ENCODE measurements around the gene HS2ST1. TPM values are rescaled to one million over a fixed set of nuclear protein-coding genes. Genes with fewer than 3 reads are reported as not detected.
"Not testable (repeated sequence)": the region's sequence is repeated elsewhere in the genome, so short reads cannot be mapped to it uniquely, and the experiment has no call there.

HS2ST1 gene
- total RNA-seq, 6 donors from 2014 or later: 8.4 to 20.3 (median 13.9) TPM

DNA sequence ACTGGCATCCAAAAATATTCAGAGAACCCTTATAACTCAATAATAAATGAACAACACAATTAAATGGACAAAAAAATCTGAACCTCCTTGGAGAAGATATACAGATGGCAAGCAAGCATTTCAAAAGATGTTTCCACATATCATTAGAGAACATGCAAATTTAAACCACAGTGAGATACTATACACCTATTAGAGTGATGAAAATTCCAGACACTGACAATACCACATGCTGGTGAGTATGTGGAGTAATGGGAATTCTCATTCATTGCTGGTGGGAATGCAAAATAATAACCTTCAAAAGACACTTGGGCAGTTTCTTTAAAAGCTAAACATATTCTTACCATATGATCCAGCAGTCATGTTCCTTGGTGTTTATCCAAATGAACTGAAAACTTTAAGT lies 46.1 kb downstream of the HS2ST1 start:
- no peaks in the 10 kb centered on the region for H3K9me3 ChIP-seq
- DNase-seq (no peak), ATAC-seq (ENCODE audit: low FRiP score in 2 of 2) (no peak)
- no peak for TF ChIP-seq POLR2AphosphoS5 (IDR thresholded peaks at IDR 0.05)
- TF ChIP-seq, protein P1, sequence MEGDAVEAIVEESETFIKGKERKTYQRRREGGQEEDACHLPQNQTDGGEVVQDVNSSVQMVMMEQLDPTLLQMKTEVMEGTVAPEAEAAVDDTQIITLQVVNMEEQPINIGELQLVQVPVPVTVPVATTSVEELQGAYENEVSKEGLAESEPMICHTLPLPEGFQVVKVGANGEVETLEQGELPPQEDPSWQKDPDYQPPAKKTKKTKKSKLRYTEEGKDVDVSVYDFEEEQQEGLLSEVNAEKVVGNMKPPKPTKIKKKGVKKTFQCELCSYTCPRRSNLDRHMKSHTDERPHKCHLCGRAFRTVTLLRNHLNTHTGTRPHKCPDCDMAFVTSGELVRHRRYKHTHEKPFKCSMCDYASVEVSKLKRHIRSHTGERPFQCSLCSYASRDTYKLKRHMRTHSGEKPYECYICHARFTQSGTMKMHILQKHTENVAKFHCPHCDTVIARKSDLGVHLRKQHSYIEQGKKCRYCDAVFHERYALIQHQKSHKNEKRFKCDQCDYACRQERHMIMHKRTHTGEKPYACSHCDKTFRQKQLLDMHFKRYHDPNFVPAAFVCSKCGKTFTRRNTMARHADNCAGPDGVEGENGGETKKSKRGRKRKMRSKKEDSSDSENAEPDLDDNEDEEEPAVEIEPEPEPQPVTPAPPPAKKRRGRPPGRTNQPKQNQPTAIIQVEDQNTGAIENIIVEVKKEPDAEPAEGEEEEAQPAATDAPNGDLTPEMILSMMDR (IDR thresholded peaks at IDR 0.05): no peak
- no peak for TF ChIP-seq POLR2A (IDR thresholded peaks at IDR 0.05)
- TF ChIP-seq EP300 (IDR thresholded peaks at IDR 0.05): no peak
- no peaks in the 10 kb centered on the region for H3K4me1 ChIP-seq
- no peaks in the 10 kb centered on the region for H3K27me3 ChIP-seq
- no peak overlapping the region for H3K27ac ChIP-seq
- no peak overlapping the region for H3K4me3 ChIP-seq
- H3K36me3 ChIP-seq: no peaks in the 10 kb centered on the region

DNA sequence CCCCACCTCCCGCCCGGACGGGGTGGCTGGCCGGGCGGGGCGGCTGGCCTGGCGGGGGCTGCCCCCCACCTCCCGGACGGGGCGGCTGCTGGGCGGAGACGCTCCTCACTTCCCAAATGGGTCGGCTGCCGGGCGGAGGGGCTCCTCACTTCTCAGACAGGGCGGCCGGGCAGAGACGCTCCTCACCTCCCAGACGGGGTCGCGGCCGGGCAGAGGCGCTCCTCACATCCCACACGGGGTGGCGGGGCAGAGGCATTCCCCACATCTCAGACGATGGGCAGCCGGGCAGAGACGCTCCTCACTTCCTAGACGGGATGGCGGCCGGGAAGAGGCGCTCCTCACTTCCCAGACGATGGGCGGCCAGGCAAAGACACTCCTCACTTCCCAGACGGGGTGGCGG lies 49.4 kb downstream of the HS2ST1 start:
- H3K9me3 ChIP-seq; H3K27me3 ChIP-seq; H3K4me1 ChIP-seq; ATAC-seq (ENCODE audit: low FRiP score in 2 of 2); H3K36me3 ChIP-seq; H3K27ac ChIP-seq; H3K4me3 ChIP-seq: not testable (repeated sequence)
- WGBS, 2 donors: 93 to 100% methylated on average over 3 to 20 of the region's 36 CpGs
- DNase-seq: peak in 1 of 2 donors; percentile 67

DNA sequence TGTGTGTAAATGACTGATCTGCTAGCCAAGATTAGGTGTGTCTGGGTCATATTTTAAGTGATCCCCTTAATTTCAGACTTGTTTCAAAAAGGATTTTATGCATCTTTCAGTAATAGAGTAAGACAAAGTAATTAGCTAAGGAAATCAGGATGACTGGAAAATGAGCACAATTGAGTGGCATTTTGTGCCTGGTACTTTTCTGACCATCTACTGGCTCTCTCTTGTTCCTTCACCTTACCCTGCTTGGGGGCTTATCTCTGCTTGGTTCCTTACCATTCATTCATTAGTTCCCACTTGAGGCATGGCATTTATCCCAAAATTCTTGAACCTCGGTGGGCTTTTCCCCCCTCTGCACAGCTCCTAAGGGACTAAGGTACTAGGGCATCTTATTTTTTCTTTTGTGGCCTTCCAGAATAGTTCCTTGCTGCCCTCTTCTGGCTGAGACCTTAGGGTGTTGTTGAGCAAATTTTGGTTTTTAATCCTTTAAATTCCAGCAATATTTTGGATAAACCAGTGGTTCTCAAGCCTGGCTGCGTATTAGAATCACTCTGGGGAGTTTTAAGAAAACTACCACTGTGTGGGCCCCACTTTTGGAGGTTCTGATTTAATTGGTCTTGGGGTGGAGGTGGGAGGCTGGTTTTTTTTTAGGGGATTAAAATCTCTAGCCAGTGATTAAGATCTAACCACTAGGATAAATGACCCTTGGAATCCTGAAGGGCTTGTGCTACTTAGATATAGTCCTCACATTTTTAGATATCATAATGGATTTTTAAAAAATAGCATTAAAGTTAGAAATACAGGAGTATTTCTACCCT lies 50.8 kb downstream of the HS2ST1 start:
- WGBS, 2 donors: 38 to 46% methylated on average over 2 of the region's 2 CpGs
- DNase-seq (no peak), ATAC-seq (ENCODE audit: low FRiP score in 2 of 2) (peak in 1 of 2 donors; percentile 63)
- no peaks in the 10 kb centered on the region for H3K27me3 ChIP-seq
- no peaks in the 10 kb centered on the region for H3K36me3 ChIP-seq
- H3K9me3 ChIP-seq: no peaks in the 10 kb centered on the region
- H3K4me3 ChIP-seq: no peak overlapping the region
- TF ChIP-seq, protein P1 (IDR thresholded peaks at IDR 0.05): peak in 5 of 6 experiments; percentile 18 to 49 (median 34)
- no peak for TF ChIP-seq POLR2AphosphoS5 (IDR thresholded peaks at IDR 0.05)
- H3K4me1 ChIP-seq: no peaks in the 10 kb centered on the region
- H3K27ac ChIP-seq: no peak overlapping the region

DNA sequence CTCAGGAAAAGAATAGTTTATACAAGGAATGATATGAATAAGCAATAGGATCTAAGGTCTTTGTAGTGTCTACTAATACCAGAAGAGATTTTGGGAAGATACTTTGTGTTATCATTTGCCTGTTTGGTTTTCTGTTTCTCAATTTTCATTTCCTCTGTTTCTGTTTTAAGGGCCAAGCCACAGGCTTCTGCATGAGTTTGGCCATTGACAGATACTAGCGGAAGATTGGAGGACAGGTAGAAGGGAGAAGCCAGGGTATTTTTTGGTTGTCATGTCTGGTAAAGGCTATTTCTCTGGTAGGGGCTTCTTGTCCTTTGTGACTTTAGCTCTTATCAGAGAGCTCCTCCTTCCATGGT lies 51.4 kb downstream of the HS2ST1 start:
- TF ChIP-seq, protein P1 (IDR thresholded peaks at IDR 0.05): no peak
- TF ChIP-seq EP300 (IDR thresholded peaks at IDR 0.05) (no peak), POLR2AphosphoS5 (IDR thresholded peaks at IDR 0.05) (no peak), POLR2A (IDR thresholded peaks at IDR 0.05) (no peak)
- DNase-seq: no peak
- no peaks in the 10 kb centered on the region for H3K4me1 ChIP-seq
- no peak overlapping the region for H3K4me3 ChIP-seq
- WGBS, 2 donors: 85 to 89% methylated on average over 1 of the region's 1 CpG
- no peaks in the 10 kb centered on the region for H3K27me3 ChIP-seq
- no peak overlapping the region for H3K27ac ChIP-seq
- H3K36me3 ChIP-seq: no peaks in the 10 kb centered on the region
- no peaks in the 10 kb centered on the region for H3K9me3 ChIP-seq
- ATAC-seq (ENCODE audit: low FRiP score in 2 of 2): no peak

DNA sequence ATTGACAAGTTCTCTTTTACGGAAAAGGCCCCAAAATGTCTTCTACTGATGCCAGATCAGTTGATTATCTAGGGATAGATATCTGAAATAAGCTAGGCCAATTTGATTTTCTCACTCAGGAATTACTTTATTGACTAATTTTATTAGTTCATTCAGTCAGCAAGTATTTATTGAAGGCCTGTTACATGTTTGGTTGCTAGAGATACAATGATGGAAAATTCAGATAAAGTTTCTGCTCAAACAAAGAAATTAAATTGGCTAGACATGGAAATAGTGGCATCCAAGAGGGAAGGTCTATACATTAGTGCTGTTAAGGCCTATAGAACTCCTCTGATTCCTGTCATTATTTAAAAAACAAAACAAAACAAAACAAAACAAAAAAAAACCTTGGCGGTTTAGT lies 56.5 kb downstream of the HS2ST1 start:
- Histone ChIP-seq H3K27me3 (no peaks in the 10 kb centered on the region), H3K9me3 (no peaks in the 10 kb centered on the region), H3K4me1 (no peaks in the 10 kb centered on the region), H3K27ac (no peak overlapping the region), H3K4me3 (no peak overlapping the region), H3K36me3 (no peaks in the 10 kb centered on the region)
- TF ChIP-seq, protein P1 (IDR thresholded peaks at IDR 0.05): no peak
- no peak for TF ChIP-seq EP300 (IDR thresholded peaks at IDR 0.05)
- no peak for TF ChIP-seq POLR2AphosphoS5 (IDR thresholded peaks at IDR 0.05)
- no peak for TF ChIP-seq POLR2A (IDR thresholded peaks at IDR 0.05)
- DNase-seq (no peak), ATAC-seq (ENCODE audit: low FRiP score in 2 of 2) (no peak)
- WGBS, 2 donors: 50 to 96% methylated on average over 2 of the region's 2 CpGs

Data from upper lobe of left lung (tissue), 6 donors.